KG1 (cell line): Measurements from ENCODE around the gene ATP5F1E.

Experiments used
- DNase-seq: peaks from one replicate; lab custom pipeline; 2025; lab: John Stamatoyannopoulos, UW

ATP5F1E gene

DNA sequence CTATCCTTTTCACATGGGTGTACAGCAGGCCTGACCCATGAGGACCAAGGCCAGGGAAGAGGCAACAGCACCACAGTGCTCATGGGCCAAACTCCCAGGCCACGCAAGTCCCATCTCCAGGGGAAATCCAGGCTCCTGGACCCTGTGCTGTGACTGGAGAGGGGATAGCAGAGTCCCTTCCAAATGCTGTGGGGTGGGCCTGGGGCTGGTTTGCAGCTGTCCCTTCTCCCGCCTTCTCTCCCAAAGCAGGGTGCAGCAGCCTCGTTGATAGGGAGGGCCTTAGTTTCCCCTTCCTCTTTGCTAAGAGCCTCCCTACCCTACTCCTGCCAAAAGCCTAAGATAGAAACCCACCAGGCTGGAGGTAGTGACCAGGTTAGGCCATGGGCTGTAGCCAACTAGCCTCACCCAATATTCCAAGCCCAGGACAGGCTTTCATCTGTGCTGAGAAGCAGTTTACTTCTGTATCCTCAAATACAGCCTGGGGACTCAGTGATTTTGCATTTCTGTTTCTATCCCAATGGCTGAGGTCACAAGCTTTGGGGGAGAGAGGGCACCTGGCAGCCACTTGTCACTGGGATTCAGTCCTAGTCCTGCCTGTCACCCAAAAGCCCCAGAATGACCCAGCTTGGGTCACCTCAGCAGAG is 26.5 kb downstream of the ATP5F1E start:
- DNase-seq = no peak

DNA sequence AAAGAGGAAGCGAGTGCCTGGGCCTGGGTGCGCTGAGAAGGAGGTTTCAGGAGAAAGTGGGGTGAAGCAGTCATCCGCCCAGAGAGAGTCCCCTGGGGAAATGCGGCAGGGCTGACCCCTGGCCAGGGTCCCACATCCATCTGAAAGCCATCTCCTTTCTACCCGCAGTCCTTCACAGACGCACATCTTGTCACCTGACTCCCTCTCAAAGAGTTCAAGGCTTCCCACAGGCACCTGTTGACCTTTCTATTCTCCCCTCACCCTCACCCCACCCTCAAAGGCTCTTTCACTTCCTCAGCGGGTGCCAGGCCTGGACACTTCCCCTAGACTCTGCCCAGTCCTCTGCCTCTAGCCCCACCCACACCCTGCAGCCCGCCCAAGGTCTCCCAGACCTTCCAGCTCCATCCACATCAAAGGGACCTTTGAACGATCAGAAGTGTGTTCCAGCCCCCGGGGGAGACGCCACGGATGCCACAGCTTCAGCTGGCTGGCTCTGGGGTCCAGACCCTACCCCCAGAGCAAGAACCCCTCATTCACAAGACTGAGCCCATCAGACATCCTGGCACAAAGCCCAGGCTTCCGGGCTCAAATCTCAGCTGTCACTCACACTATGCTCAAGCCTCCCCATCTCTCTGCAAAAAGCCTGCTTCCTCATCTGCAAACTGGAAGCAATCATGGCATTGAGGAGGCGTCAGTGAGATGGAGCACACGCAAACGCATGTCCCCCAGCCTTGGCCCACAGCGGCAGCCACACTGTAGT is 27.2 kb downstream of the ATP5F1E start:
- DNase-seq = no peak

DNA sequence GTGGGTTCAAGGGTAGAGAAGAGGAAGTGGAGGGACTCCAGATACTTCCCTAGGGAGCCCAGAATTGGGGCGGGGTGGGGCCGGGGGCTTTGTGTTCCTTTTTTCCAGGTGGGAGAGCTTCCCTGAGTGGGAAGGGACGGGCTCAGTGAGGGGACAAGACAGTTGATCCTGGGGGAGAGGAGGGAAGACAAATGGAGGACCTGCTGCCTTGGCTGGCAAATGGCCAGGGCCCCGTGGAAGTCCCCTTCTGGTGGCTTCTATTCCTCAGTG is 27.7 kb downstream of the ATP5F1E start:
- no peak for DNase-seq

GRCh38 chr20:59003836-59004492 is 28.2 kb downstream of the ATP5F1E start:
- no peak for DNase-seq

- DNase-seq = no peak
Measured at GRCh38 chr20:59002874-59003399, 29.2 kb downstream of the ATP5F1E start.

- no peak for DNase-seq
Measured at GRCh38 chr20:59002388-59002787, 29.7 kb downstream of the ATP5F1E start.

- no peak for DNase-seq
Measured at GRCh38 chr20:59001449-59002171, 30.5 kb downstream of the ATP5F1E start.

GRCh38 chr20:59001068-59001448 is 31.1 kb downstream of the ATP5F1E start:
- DNase-seq = no peak

GRCh38 chr20:59000326-59000725 is 31.8 kb downstream of the ATP5F1E start:
- DNase-seq = no peak

DNA sequence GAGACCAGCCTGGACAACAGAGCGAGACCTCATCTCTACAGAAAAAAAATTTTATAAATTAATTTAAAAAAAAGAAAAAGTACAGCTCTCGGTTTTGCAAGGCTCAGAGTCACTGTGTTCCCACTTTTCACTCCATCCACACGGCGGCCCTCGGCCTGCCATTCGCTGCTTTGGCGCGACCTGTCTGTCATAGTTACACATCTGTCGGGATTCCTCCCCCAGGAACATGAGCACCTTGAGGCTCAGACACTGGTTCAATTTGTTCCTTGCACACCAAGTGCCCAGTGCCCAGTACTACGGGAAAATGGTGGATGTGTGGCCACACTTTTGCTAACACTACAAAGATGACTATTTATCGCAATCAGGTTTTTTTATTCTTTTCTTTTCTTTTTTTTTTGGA is 33.5 kb downstream of the ATP5F1E start:
- no peak for DNase-seq

DNA sequence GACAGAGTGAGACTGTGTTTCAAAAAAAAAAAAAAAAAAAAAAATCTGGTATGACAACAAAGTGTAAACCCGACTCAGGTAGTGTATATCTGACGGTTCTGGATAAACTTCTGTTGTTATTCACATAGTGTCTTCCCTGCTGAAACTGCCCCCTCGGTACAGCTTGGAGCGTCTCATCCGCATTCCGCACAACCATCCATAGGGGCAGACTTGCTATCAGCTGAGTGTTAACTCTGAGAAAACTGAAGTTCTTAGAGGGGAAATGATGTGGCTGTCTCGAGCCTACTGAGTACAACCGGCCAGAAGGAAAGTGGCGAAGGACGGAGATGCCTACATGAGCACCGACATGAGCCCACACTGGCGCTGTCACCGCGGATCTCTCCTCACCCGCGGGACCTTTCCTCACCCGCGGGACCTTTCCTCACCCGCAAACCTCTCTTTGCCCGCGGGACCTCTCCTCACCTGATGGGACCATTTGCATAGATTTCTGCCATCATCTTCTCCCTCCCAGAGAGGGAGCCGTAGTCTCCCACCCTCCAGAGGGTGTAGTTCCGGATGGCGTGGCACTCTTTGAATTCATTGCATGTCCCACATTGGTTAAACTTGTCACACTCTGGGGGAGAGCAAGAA is 34.9 kb downstream of the ATP5F1E start:
- no peak for DNase-seq

DNA sequence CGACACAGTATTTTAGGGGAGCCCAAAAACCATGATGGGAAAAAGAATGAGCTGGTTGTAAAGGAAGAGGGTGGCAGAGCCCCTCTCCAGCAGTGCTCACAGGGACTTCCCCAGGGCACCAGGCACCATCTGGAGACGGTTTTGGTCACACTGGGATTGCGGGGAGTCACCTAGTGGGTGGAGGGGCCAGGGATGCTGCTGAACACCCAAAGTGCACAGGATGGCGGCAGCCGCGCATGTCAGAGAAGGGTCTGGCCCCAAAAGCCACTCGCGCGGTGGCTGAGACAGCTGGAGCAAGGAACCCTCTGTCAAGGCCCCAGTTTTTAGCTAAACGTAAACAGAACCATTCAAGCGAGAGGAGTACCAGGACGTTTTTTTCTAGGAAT is 35.9 kb downstream of the ATP5F1E start:
- no peak for DNase-seq

GRCh38 chr20:58995461-58996225 is 36.5 kb downstream of the ATP5F1E start:
- DNase-seq = no peak

DNA sequence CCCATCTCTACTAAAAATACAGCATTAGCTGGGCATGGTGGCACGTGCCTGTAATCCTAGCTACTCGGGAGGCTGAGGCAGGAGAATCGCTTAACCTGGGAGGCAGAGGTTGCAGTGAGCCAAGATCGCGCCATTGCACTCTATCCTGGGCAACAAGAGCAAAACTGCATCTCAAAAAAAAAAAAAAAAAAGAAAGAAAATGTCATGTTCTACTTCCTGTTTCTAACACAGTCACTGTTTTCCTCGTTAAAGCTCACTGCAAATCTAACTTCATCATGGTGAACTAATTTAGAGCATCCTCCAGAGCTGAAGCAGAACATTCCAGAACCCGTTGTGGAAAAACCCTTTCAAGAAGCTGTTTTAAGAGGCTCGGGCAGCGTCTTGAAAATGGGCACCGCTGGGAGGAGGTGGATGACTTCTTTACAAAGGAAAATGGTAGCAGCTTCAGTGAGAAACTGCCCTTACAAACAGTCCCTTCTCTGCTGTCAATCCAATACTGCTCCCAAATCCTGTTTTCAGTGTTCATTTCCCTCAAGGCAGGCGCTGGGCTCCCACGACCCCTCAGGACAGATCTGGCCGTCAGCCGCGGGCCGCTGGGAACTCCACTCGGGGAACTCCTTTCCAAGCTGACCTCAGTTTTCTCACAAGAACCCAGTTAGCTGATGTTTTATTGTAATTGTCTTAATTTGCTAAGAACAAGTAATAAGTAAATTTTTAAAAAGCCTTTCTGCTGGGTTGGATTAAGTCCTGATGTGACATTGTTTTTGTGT is 37.6 kb downstream of the ATP5F1E start:
- no peak for DNase-seq

- DNase-seq = no peak
Measured at GRCh38 chr20:58993332-58994248, 38.5 kb downstream of the ATP5F1E start.

DNA sequence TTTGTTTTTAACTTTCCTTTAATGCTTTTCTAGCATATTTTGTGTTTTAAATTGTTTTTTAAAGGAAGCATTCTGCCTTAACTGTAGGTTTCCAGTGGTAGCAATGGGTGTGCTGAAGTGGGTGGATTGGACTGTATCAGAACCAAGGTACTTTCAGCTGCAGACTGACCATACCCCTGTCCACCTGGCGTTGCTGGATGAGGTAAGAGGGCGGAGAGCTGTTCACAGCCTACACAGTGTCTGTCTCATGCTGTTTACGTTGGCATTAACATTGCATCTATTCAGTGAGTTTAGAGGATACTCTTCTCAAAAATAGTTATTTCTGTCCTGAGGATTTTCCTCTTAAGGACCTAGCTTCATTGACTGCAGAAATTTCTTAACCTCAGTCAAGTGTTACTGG is 39.2 kb downstream of the ATP5F1E start:
- DNase-seq = no peak

DNA sequence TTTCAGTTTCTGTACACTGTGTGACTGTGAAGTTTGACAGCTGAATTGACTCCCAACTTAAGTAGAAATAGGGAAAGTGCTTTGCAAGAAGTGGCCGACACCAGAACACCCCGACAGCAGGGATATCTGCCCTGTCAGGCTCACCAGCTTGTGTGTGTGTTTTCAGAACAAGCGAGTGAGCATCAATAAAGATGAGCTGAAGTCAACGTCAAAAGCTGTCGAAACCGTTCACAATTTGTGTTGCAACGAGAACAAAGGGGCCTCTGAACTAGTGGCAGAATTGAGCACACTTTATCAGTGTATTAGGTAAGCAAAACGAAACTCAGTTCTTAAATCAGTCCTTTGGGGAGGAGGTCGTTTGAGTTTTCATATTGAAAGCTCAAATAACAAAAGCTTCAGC is 40.4 kb downstream of the ATP5F1E start:
- DNase-seq = no peak

DNA sequence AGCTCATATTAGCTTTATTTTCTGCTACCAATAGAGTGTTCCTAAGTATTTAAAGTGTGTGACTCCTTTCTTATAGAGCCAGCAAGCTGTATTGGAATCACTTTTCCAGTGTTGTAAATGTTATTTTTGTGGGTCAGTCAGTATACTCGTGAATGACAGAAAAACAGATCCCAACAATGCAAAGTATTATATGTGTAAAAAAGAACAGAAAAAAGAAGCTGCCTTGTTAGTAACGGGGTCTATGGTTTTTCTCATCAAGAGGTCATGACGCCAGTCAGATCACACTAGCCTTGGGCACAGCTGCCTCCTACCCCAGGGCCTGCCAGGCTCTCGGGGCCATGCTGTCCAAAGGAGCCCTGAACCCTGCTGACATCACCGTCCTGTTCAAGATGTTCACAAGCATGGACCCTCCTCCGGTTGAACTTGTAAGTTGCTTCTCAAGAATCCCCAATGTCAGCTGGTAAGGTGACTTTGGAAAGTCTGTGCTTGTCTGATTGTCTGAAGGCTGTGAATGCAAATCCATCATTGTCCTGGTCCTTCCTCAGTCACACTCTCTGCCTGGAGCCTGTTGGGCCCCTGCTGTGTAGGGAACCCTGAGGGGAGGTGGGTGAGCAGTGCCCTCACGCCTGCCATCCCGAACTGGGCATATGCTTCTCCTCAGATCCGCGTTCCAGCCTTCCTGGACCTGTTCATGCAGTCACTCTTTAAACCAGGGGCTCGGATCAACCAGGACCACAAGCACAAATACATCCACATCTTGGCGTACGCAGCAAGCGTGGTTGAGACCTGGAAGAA is 41.3 kb downstream of the ATP5F1E start:
- no peak for DNase-seq

DNA sequence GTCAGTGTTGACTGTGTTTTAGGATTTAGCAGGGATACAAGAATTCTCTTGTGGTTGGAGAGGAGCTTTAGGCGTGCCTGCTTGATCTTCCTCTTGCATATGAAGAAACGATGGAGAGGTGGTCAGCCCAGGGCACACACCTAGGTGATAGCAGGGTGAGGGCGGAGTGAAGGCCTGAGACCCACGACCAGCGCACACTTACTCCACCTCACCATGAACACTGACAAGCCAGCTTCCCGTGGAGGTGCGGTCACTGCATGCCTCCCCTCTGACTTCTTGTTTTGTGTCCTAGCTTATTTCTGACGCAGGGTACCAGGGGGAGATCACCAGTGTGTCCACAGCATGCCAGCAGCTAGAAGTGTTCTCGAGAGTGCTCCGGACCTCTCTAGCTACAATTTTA is 42.9 kb downstream of the ATP5F1E start:
- no peak for DNase-seq
